Measurements from ENCODE around the gene HINT2. TPM values are rescaled to one million over a fixed set of nuclear protein-coding genes. Genes with fewer than 3 reads are reported as not detected.

Gene HINT2
- total and polyA plus RNA-seq, 4 donors = 19.9 to 112 (median 58.8) TPM

GRCh38 chr9:35769763-35770162, 45.1 kb downstream of the HINT2 start:
- Histone ChIP-seq H3K27ac (ENCODE audit: low read depth in 1 of 2, low read length in 1 of 2) (no peak overlapping the region), H3K9me3 (ENCODE audit: control insufficient read depth in 4 of 4, insufficient read depth in 3 of 4, low read length in 3 of 4) (no peaks in the 10 kb centered on the region), H3K36me3 (ENCODE audit: control insufficient read depth in 4 of 4, insufficient read depth in 4 of 4, low read length in 4 of 4) (no peaks in the 10 kb centered on the region), H3K4me1 (ENCODE audit: control insufficient read depth in 5 of 5, insufficient read depth in 5 of 5, low read length in 5 of 5) (peaks cover 2 to 23% (median 17%) of the 10 kb centered on the region in 5 donors), H3K4me3 (no peak overlapping the region), H3K9ac (ENCODE audit: insufficient read depth in 1 of 2, low read length in 2 of 2) (no peak overlapping the region), H3K27me3 (ENCODE audit: control insufficient read depth in 3 of 3, insufficient read depth in 3 of 3, low read length in 2 of 3) (no peaks in the 10 kb centered on the region)
- no peak for TF ChIP-seq CTCF (IDR thresholded peaks at IDR 0.05; ENCODE audit: control extremely low read depth, extremely low read depth)
- ATAC-seq (ENCODE audit: insufficient read depth, low FRiP score) = no peak
- DNase-seq = no peak
- WGBS, 2 donors = 94 to 100% methylated on average over 1 of the region's 1 CpG

- no peak overlapping the region for H3K9ac ChIP-seq (ENCODE audit: insufficient read depth in 1 of 2, low read length in 2 of 2)
- no peaks in the 10 kb centered on the region for H3K36me3 ChIP-seq (ENCODE audit: control insufficient read depth in 4 of 4, insufficient read depth in 4 of 4, low read length in 4 of 4)
- no peak for DNase-seq
- no peak for TF ChIP-seq CTCF (IDR thresholded peaks at IDR 0.05; ENCODE audit: control extremely low read depth, extremely low read depth)
- peaks cover 2 to 23% (median 17%) of the 10 kb centered on the region in 5 donors for H3K4me1 ChIP-seq (ENCODE audit: control insufficient read depth in 5 of 5, insufficient read depth in 5 of 5, low read length in 5 of 5)
- WGBS, 2 donors = 88 to 95% methylated on average over 1 of the region's 1 CpG
- no peaks in the 10 kb centered on the region for H3K9me3 ChIP-seq (ENCODE audit: control insufficient read depth in 4 of 4, insufficient read depth in 3 of 4, low read length in 3 of 4)
- H3K4me3 ChIP-seq = no peak overlapping the region
- no peaks in the 10 kb centered on the region for H3K27me3 ChIP-seq (ENCODE audit: control insufficient read depth in 3 of 3, insufficient read depth in 3 of 3, low read length in 2 of 3)
- ATAC-seq (ENCODE audit: insufficient read depth, low FRiP score) = no peak
- H3K27ac ChIP-seq (ENCODE audit: low read depth in 1 of 2, low read length in 1 of 2) = no peak overlapping the region
These were observed 47.4 kb downstream of the HINT2 start for GRCh38 chr9:35767458-35767857.

- Histone ChIP-seq H3K9ac (ENCODE audit: insufficient read depth in 1 of 2, low read length in 2 of 2) (no peak overlapping the region), H3K9me3 (ENCODE audit: control insufficient read depth in 4 of 4, insufficient read depth in 3 of 4, low read length in 3 of 4) (no peaks in the 10 kb centered on the region), H3K36me3 (ENCODE audit: control insufficient read depth in 4 of 4, insufficient read depth in 4 of 4, low read length in 4 of 4) (no peaks in the 10 kb centered on the region), H3K4me1 (ENCODE audit: control insufficient read depth in 5 of 5, insufficient read depth in 5 of 5, low read length in 5 of 5) (peaks cover 2 to 20% (median 15%) of the 10 kb centered on the region in 5 donors), H3K27ac (ENCODE audit: low read depth in 1 of 2, low read length in 1 of 2) (no peak overlapping the region), H3K4me3 (no peak overlapping the region), H3K27me3 (ENCODE audit: control insufficient read depth in 3 of 3, insufficient read depth in 3 of 3, low read length in 2 of 3) (no peaks in the 10 kb centered on the region)
- ATAC-seq (ENCODE audit: insufficient read depth, low FRiP score) (no peak), DNase-seq (no peak)
- 74 to 97% methylated on average over 2 of the region's 2 CpGs for WGBS, 2 donors
- TF ChIP-seq CTCF (IDR thresholded peaks at IDR 0.05; ENCODE audit: control extremely low read depth, extremely low read depth) = no peak
These were observed 47.8 kb downstream of the HINT2 start for GRCh38 chr9:35766997-35767396.

- Histone ChIP-seq H3K9me3 (ENCODE audit: control insufficient read depth in 4 of 4, insufficient read depth in 3 of 4, low read length in 3 of 4) (no peaks in the 10 kb centered on the region), H3K4me3 (no peak overlapping the region), H3K4me1 (ENCODE audit: control insufficient read depth in 5 of 5, insufficient read depth in 5 of 5, low read length in 5 of 5) (peaks cover 0 to 13% (median 3%) of the 10 kb centered on the region in 5 donors), H3K9ac (ENCODE audit: insufficient read depth in 1 of 2, low read length in 2 of 2) (no peak overlapping the region), H3K36me3 (ENCODE audit: control insufficient read depth in 4 of 4, insufficient read depth in 4 of 4, low read length in 4 of 4) (peaks cover 0 to 1% (median 0%) of the 10 kb centered on the region in 4 donors), H3K27me3 (ENCODE audit: control insufficient read depth in 3 of 3, insufficient read depth in 3 of 3, low read length in 2 of 3) (no peaks in the 10 kb centered on the region), H3K27ac (ENCODE audit: low read depth in 1 of 2, low read length in 1 of 2) (no peak overlapping the region)
- ATAC-seq (ENCODE audit: insufficient read depth, low FRiP score) (no peak), DNase-seq (no peak)
- WGBS, 2 donors = 86 to 88% methylated on average over 1 of the region's 1 CpG
- no peak for TF ChIP-seq CTCF (IDR thresholded peaks at IDR 0.05; ENCODE audit: control extremely low read depth, extremely low read depth)
These were observed 51.0 kb downstream of the HINT2 start for GRCh38 chr9:35763803-35764202.
